C4-2B (cell line): ENCODE results near the gene CARD14.

Source experiments
- H3K27ac ChIP-seq: fragments of 450-650 bp; 2 replicates; pipeline ENCODE4 v1.5.1; 2017
- ZFX ChIP-seq: fragments of 450-650 bp; IDR thresholded peaks from 2 replicates; pipeline ENCODE4 v1.6.1; 2017
- TF ChIP-seq, protein P1 (sequence below): fragments of 450-650 bp; conservative IDR thresholded peaks from 2 replicates; pipeline ENCODE4 v1.5.1; 2017; ENCODE audit warnings: mild to moderate bottlenecking

The CARD14 gene

DNA sequence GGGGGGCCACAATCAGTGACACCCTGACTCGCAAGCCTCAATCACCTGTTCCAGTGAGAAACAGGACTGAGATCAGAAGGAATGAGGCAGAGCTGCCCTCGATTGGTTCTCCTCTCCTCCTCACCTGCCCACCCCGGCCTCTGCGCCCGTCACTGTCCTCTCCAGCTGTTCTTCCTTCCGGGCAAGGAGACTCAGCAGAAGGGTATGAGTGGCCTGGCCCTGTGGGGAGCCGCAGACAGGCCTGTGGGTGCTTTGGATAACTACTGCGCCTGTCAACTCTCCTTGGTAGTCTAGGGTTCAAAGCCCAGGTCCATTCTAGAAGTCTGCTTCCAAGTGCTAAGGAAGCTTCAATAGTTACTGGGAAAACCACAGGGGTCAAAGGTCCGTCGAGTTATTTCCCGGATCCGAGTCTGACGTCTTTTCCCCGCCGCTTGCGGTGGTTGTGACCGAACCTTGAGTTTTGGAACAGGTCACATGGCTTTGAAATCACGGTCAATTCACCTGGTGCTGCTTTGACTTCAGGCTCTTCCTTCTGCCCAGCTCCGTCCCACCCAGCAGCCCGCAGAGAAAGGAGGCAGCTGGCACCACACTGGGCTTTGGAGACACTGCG is 8.3 kb downstream of the CARD14 start:
- H3K27ac ChIP-seq: no peak overlapping the region
- TF ChIP-seq, protein P1, sequence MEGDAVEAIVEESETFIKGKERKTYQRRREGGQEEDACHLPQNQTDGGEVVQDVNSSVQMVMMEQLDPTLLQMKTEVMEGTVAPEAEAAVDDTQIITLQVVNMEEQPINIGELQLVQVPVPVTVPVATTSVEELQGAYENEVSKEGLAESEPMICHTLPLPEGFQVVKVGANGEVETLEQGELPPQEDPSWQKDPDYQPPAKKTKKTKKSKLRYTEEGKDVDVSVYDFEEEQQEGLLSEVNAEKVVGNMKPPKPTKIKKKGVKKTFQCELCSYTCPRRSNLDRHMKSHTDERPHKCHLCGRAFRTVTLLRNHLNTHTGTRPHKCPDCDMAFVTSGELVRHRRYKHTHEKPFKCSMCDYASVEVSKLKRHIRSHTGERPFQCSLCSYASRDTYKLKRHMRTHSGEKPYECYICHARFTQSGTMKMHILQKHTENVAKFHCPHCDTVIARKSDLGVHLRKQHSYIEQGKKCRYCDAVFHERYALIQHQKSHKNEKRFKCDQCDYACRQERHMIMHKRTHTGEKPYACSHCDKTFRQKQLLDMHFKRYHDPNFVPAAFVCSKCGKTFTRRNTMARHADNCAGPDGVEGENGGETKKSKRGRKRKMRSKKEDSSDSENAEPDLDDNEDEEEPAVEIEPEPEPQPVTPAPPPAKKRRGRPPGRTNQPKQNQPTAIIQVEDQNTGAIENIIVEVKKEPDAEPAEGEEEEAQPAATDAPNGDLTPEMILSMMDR: no peak
- TF ChIP-seq ZFX: no peak

DNA sequence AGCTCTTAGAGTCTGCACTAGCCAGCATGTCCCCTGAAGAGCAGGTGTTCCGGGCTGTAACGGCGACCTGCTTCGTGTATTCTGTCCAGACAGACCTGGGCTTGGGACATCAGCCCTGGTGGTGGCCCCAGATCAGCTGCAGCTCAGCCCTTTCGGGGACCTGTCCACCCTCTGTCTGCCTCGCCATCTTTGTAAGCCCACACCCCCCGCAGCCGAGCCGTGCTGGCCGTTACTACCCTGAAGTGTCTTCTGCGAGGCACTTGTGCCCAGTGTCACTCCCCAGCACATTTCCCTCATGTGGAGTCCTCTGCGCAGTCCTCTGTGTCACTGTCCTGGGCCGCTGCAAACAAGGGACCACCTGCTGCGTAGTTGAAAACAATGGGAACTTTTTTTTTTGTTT is 10.4 kb downstream of the CARD14 start:
- H3K27ac ChIP-seq: no peak overlapping the region
- TF ChIP-seq, protein P1: no peak
- no peak for TF ChIP-seq ZFX

DNA sequence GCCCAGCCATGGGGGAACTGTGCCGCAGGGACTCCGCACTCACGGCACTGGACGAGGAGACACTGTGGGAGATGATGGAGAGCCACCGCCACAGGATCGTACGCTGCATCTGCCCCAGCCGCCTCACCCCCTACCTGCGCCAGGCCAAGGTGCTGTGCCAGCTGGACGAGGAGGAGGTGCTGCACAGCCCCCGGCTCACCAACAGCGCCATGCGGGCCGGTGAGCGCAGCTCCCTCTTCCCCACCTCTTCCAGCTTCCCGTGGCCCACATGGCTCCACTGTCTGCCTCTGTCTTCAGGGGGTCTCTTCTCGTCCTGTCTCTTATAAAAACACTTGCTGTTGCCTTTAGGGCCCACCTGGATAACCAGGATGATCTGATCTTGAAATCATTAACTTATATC is 11.6 kb downstream of the CARD14 start:
- no peak overlapping the region for H3K27ac ChIP-seq
- TF ChIP-seq ZFX: no peak
- TF ChIP-seq, protein P1: no peak

- TF ChIP-seq, protein P1: no peak
- TF ChIP-seq ZFX: no peak
- H3K27ac ChIP-seq: no peak overlapping the region
Observed at GRCh38 chr17:80182118-80182844, 12.5 kb downstream of the CARD14 start.

DNA sequence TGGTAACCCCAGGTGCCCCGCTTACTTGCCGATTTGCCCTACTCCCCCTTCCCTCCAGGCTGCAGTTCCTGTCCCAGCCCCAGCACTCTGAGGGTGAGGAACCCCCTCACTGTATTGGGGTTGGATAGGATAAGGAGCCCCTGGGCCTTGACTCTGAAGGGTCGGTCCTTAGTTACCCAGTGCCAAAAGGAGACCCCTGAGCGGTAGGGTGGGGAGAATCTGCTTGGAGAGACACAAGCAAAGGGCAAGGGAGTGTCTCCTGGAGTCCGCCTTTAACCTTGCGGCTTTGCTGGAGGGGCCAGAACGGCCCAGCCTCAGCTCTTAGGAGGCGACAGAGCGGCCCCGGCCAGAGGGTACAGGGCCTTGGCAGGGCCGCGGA is 13.0 kb downstream of the CARD14 start:
- H3K27ac ChIP-seq: no peak overlapping the region
- no peak for TF ChIP-seq ZFX
- TF ChIP-seq, protein P1: no peak

DNA sequence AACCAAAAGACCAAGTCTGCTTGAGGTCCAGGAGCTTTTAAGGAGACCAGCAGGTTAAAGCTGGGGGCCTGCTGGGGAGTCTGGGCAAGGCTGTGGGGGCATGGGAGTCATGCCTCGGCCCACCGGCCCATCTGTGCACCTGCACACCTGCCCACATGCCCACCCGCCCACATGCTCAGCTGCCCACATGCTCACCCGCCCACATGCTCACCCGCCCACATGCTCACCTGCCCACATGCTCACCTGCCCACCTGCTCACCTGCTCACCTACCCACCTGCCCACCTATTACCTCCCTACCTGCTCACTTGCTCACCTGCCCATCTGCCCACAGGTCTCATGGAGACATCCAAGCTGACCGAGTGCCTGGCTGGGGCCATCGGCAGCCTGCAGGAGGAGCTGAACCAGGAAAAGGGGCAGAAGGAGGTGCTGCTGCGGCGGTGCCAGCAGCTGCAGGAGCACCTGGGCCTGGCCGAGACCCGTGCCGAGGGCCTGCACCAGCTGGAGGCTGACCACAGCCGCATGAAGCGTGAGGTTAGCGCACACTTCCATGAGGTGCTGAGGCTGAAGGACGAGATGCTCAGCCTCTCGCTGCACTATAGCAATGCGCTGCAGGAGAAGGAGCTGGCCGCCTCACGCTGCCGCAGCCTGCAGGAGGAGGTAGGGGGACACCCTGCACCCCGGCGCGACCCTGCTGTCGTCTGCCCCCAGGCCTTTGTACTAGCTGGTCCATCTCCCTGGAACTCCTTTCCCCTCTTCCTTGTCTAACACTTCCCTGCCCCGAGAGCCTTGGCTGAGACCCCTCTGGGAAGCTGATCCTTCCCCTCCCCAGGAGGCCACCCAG is 14.0 kb downstream of the CARD14 start:
- TF ChIP-seq, protein P1: no peak
- TF ChIP-seq ZFX: no peak
- no peak overlapping the region for H3K27ac ChIP-seq

GRCh38 chr17:80184423-80184714 is 14.5 kb downstream of the CARD14 start:
- H3K27ac ChIP-seq: no peak overlapping the region
- TF ChIP-seq, protein P1: no peak
- TF ChIP-seq ZFX: no peak
